SU-DHL-6 (cell line): ENCODE results near the gene ZNF532.
A peak's percentile ranks its signal among the peaks of the same experiment; 100 is the strongest.

Experiments used
- H2AFZ ChIP-seq: fragments of 200-600 bp; sonication (generic); 2 replicates; pipeline ENCODE4 v1.6.1; 2014; ENCODE audit warnings: low read depth, mild to moderate bottlenecking, moderate library complexity, mixed read lengths, antibody characterized with exemption, low read length; ENCODE audit not compliant: severe bottlenecking
- H3F3A ChIP-seq: fragments of 200-600 bp; shearing (Covaris generic); 2 replicates; pipeline ENCODE4 v1.6.0; 2016; ENCODE audit warnings: antibody characterized with exemption, mild to moderate bottlenecking; ENCODE audit not compliant: insufficient read depth
- H3K27ac ChIP-seq: fragments of 200-600 bp; sonication (generic); 2 replicates; pipeline ENCODE4 v1.5.1; 2016; ENCODE audit warnings: low read depth, mild to moderate bottlenecking, low read length, moderate library complexity, mixed read lengths
- H3K27me3 ChIP-seq: fragments of 200-600 bp; sonication (generic), shearing (Covaris generic); 2 replicates; pipeline ENCODE4 v1.6.0; 2014; ENCODE audit warnings: mild to moderate bottlenecking, low read length
- H3K36me3 ChIP-seq: fragments of 200-600 bp; sonication (generic); 2 replicates; pipeline ENCODE4 v1.6.1; 2014; ENCODE audit warnings: mild to moderate bottlenecking, low read length, mixed read lengths
- H3K4me2 ChIP-seq: fragments of 300-600, 200-600 bp; shearing (Covaris generic), sonication (generic); 2 replicates; pipeline ENCODE4 v1.6.0; 2014; ENCODE audit warnings: low read length, low read depth, mild to moderate bottlenecking; ENCODE audit not compliant: poor library complexity, severe bottlenecking
- H3K4me3 ChIP-seq: fragments of 200-600 bp; sonication (generic); 2 replicates; pipeline ENCODE4 v1.5.1; 2014; ENCODE audit warnings: antibody characterized with exemption, low read length, mild to moderate bottlenecking, mixed read lengths; ENCODE audit not compliant: insufficient read depth, poor library complexity, severe bottlenecking
- H3K79me2 ChIP-seq: fragments of 200-600 bp; sonication (generic); 2 replicates; pipeline ENCODE4 v1.6.1; 2014; ENCODE audit warnings: mild to moderate bottlenecking, low read length, moderate library complexity; ENCODE audit not compliant: insufficient read depth
- H3K9ac ChIP-seq: fragments of 200-600 bp; sonication (generic); 2 replicates; pipeline ENCODE4 v1.7.0; 2014; ENCODE audit warnings: mild to moderate bottlenecking, low read length
- H3K9me2 ChIP-seq: fragments of 200-600 bp; sonication (generic); replicated peaks from 2 replicates; pipeline ENCODE4 v1.6.1; 2014; ENCODE audit warnings: low read length; ENCODE audit not compliant: insufficient read depth
- H3K9me3 ChIP-seq: fragments of 200-600 bp; sonication (generic); 2 replicates; pipeline ENCODE4 v1.6.1; 2014; ENCODE audit warnings: low read length, mixed read lengths; ENCODE audit not compliant: insufficient read depth
- H4K20me1 ChIP-seq: fragments of 200-600 bp; sonication (generic); 2 replicates; pipeline ENCODE4 v1.6.1; 2014; ENCODE audit warnings: low read depth, mild to moderate bottlenecking, antibody characterized with exemption, low read length, moderate library complexity, mixed read lengths
- EZH2phosphoT487 ChIP-seq: fragments of 200-600 bp; sonication (generic), shearing (Covaris generic); conservative IDR thresholded peaks from 2 replicates; pipeline ENCODE4 v1.6.1; 2018; ENCODE audit warnings: mild to moderate bottlenecking, antibody characterized with exemption, low read length, moderate library complexity, mixed read lengths
- TF ChIP-seq, protein P1 (sequence below): fragments of 200-600 bp; sonication (generic); IDR thresholded peaks from one replicate; pipeline ENCODE4 v1.5.1; 2017; ENCODE audit warnings: antibody characterized with exemption, mild to moderate bottlenecking, low read length, moderate library complexity; ENCODE audit not compliant: insufficient read depth, poor library complexity, severe bottlenecking

Gene ZNF532

DNA sequence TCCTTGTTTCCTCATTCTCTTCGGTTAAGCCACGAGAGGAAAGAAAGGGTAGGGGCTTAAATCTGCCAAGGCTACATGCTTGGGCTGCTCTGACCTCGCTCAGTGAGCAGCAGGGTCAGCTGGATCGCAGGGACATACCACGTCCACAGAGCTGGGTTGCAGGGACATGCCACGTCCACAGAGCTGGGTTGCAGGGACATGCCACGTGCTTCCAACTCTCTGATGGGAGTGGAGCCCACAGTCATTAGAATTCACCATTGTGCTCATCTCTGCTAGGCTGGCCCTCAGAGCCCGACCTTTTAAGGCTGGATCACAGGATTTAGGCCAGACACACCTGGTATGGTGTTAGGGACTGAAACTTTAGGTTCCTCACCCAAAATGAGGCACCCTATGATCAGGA lies 167.6 kb downstream of the ZNF532 start:
- Histone ChIP-seq H4K20me1 (no peaks in the 10 kb centered on the region), H3K27me3 (no peaks in the 10 kb centered on the region), H3K27ac (no peak overlapping the region), H3K79me2 (no peaks in the 10 kb centered on the region), H3K4me3 (no peak overlapping the region), H2AFZ (peak overlapping the region; percentile 8), H3K9ac (no peak overlapping the region), H3F3A (no peaks in the 10 kb centered on the region), H3K9me3 (no peaks in the 10 kb centered on the region), H3K9me2 (no peaks in the 10 kb centered on the region), H3K4me2 (no peak overlapping the region), H3K36me3 (no peaks in the 10 kb centered on the region)
- TF ChIP-seq, protein P1, sequence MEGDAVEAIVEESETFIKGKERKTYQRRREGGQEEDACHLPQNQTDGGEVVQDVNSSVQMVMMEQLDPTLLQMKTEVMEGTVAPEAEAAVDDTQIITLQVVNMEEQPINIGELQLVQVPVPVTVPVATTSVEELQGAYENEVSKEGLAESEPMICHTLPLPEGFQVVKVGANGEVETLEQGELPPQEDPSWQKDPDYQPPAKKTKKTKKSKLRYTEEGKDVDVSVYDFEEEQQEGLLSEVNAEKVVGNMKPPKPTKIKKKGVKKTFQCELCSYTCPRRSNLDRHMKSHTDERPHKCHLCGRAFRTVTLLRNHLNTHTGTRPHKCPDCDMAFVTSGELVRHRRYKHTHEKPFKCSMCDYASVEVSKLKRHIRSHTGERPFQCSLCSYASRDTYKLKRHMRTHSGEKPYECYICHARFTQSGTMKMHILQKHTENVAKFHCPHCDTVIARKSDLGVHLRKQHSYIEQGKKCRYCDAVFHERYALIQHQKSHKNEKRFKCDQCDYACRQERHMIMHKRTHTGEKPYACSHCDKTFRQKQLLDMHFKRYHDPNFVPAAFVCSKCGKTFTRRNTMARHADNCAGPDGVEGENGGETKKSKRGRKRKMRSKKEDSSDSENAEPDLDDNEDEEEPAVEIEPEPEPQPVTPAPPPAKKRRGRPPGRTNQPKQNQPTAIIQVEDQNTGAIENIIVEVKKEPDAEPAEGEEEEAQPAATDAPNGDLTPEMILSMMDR = no peak
- no peak for TF ChIP-seq EZH2phosphoT487

- TF ChIP-seq, protein P1 = no peak
- no peak for TF ChIP-seq EZH2phosphoT487
- no peak overlapping the region for H2AFZ ChIP-seq
- H3K79me2 ChIP-seq = no peaks in the 10 kb centered on the region
- no peaks in the 10 kb centered on the region for H3K27me3 ChIP-seq
- no peak overlapping the region for H3K27ac ChIP-seq
- no peaks in the 10 kb centered on the region for H3K9me3 ChIP-seq
- no peaks in the 10 kb centered on the region for H3K9me2 ChIP-seq
- no peak overlapping the region for H3K4me3 ChIP-seq
- H3K4me2 ChIP-seq = no peak overlapping the region
- H4K20me1 ChIP-seq = no peaks in the 10 kb centered on the region
- no peaks in the 10 kb centered on the region for H3F3A ChIP-seq
- no peak overlapping the region for H3K9ac ChIP-seq
- H3K36me3 ChIP-seq = no peaks in the 10 kb centered on the region
These were observed 168.7 kb downstream of the ZNF532 start for GRCh38 chr18:59033359-59033758.

- H3K4me2 ChIP-seq = no peak overlapping the region
- no peak overlapping the region for H3K27ac ChIP-seq
- H3K9me3 ChIP-seq = no peaks in the 10 kb centered on the region
- TF ChIP-seq, protein P1 = no peak
- no peak for TF ChIP-seq EZH2phosphoT487
- H3K36me3 ChIP-seq = no peaks in the 10 kb centered on the region
- no peaks in the 10 kb centered on the region for H3F3A ChIP-seq
- H2AFZ ChIP-seq = no peak overlapping the region
- H3K27me3 ChIP-seq = no peaks in the 10 kb centered on the region
- H3K9ac ChIP-seq = no peak overlapping the region
- no peaks in the 10 kb centered on the region for H4K20me1 ChIP-seq
- H3K9me2 ChIP-seq = no peaks in the 10 kb centered on the region
- no peaks in the 10 kb centered on the region for H3K79me2 ChIP-seq
- no peak overlapping the region for H3K4me3 ChIP-seq
These were observed 169.3 kb downstream of the ZNF532 start for GRCh38 chr18:59033974-59034373.

GRCh38 chr18:59035591-59035990 lies 170.9 kb downstream of the ZNF532 start:
- H3K27ac ChIP-seq = no peak overlapping the region

More at GRCh38 chr18:59035591-59035990, 170.9 kb downstream of the ZNF532 start:
- H3K9me2 ChIP-seq = no peaks in the 10 kb centered on the region
- no peaks in the 10 kb centered on the region for H3K79me2 ChIP-seq
- H4K20me1 ChIP-seq = no peaks in the 10 kb centered on the region
- H2AFZ ChIP-seq = no peak overlapping the region
- no peak overlapping the region for H3K4me2 ChIP-seq
- TF ChIP-seq, protein P1 = no peak
- TF ChIP-seq EZH2phosphoT487 = no peak
- no peaks in the 10 kb centered on the region for H3K27me3 ChIP-seq
- H3F3A ChIP-seq = no peaks in the 10 kb centered on the region
- H3K36me3 ChIP-seq = no peaks in the 10 kb centered on the region
- no peak overlapping the region for H3K9ac ChIP-seq
- H3K4me3 ChIP-seq = no peak overlapping the region
- H3K9me3 ChIP-seq = no peaks in the 10 kb centered on the region
